ENCODE measurements around the gene NSMCE1.

DNA sequence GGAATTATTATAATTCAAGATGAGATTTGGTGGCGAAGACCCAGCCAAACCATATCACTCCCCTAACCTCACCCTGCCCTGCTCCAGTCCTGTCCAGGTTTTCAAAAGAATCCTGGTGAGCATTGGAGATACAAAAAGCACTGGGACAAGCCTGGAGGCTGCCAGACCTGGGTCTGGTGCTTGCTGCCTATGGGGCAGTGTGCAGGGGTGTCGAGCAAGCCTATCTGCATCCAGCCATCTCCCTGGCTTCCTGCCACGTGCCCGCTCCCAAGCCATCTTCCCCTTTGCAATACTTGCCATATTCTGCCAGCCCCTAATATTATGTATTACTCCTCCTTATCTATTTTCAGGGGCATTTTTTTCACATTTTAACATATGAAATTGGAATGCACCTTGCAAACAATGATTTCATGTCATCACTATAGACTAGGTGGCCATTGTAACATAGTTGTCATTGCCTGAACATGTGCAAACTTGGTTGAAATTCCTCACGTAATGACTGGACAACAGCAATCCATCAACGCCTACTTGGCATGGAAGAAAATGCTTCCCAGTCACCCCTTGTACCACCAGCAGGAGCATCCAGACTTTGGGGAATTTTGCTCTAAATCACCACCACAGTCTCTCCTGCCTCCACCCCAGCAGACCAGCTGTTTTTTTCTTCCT lies 73.4 kb downstream of the NSMCE1 start:
- TF ChIP-seq EZH2 (optimal IDR thresholded peaks at IDR 0.05; ENCODE audit: low read depth, low read length) = no peak
- TF ChIP-seq, protein P1, sequence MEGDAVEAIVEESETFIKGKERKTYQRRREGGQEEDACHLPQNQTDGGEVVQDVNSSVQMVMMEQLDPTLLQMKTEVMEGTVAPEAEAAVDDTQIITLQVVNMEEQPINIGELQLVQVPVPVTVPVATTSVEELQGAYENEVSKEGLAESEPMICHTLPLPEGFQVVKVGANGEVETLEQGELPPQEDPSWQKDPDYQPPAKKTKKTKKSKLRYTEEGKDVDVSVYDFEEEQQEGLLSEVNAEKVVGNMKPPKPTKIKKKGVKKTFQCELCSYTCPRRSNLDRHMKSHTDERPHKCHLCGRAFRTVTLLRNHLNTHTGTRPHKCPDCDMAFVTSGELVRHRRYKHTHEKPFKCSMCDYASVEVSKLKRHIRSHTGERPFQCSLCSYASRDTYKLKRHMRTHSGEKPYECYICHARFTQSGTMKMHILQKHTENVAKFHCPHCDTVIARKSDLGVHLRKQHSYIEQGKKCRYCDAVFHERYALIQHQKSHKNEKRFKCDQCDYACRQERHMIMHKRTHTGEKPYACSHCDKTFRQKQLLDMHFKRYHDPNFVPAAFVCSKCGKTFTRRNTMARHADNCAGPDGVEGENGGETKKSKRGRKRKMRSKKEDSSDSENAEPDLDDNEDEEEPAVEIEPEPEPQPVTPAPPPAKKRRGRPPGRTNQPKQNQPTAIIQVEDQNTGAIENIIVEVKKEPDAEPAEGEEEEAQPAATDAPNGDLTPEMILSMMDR (IDR thresholded peaks at IDR 0.05; ENCODE audit: low read length) = no peak
